Stimulated activated CD4-positive, alpha-beta T cell treated with anti-CD3 and anti-CD28 coated beads, Interleukin-15, amount 100 ng/mL, for 1 hour (primary cell): ENCODE data around the gene MYO19.
"Not testable (repeated sequence)": the region's sequence is repeated elsewhere in the genome, so short reads cannot be mapped to it uniquely, and the experiment has no call there.

Source experiments
- DNase-seq, 2 donors: peaks; one replicate each; pipeline ENCODE4 v3.0.0-alpha.2; 2020; ENCODE audit warnings: low read depth in 1 of 2, low spot score in 1 of 2

The MYO19 gene

GRCh38 chr17:36500745-36501225 is 33.9 kb downstream of the MYO19 start:
- no peak for DNase-seq

GRCh38 chr17:36498560-36499300 is 35.9 kb downstream of the MYO19 start:
- DNase-seq, result no peak

DNA sequence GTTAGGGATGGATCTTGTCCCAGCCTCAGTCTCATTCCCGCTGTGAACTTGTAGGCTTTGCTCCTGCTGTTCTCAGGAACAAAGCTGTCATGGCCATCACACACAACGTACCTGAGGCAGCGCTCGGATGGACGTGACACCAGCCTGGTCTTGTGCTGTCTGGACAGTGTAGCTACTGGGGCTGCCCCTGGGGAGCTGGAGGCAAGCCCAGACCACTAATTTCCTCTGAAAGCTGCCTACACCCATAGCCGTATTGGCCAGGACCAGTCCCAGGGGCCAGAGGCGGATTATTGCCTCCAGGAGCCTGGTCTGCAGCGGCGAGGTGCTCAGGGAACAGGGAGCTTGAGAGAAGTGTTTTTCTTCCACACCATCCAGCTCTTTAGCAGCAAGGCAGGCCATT is 36.5 kb downstream of the MYO19 start:
- DNase-seq, result no peak

- DNase-seq, result no peak
Measured at GRCh38 chr17:36496018-36496789, 38.5 kb downstream of the MYO19 start.

GRCh38 chr17:36495076-36495578 is 39.5 kb downstream of the MYO19 start:
- no peak for DNase-seq

DNA sequence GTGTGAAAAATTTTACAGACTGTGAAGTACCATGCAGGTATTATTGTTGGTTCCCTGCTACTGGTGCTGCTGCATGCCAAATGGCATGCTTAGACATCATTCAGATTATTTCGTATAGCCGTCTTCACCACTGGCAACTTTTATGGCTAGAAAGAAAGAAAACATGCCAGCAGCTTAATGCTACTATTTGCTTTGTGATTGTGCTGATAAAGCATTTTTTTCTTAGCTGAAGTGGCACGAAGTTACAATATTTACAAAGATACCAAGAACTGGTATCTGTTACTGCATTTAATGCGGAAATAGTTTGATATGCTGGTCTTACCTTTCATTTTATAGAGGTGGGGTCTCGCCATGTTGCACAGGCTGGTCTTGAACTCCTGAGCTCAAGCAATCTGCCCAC is 40.0 kb downstream of the MYO19 start:
- no peak for DNase-seq

DNA sequence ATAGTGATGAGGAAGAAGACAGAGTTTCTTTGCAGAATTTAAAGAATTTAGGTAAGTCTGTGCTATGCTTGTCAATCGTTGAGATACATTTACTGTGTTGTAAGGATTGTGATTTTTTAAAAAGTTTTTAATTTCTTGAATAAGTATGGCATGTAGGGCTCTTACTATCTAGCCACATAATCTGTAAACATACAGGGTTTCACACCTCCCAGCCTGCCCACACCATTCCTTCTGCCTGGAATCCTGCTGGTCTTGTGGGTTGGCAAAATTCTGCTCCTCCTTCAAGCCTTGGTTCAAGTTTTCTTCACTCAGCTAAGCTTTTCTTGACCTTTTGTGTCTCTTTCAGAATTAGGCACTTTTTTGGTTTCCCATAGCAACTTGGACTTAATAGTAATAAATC is 40.7 kb downstream of the MYO19 start:
- DNase-seq, result no peak

DNA sequence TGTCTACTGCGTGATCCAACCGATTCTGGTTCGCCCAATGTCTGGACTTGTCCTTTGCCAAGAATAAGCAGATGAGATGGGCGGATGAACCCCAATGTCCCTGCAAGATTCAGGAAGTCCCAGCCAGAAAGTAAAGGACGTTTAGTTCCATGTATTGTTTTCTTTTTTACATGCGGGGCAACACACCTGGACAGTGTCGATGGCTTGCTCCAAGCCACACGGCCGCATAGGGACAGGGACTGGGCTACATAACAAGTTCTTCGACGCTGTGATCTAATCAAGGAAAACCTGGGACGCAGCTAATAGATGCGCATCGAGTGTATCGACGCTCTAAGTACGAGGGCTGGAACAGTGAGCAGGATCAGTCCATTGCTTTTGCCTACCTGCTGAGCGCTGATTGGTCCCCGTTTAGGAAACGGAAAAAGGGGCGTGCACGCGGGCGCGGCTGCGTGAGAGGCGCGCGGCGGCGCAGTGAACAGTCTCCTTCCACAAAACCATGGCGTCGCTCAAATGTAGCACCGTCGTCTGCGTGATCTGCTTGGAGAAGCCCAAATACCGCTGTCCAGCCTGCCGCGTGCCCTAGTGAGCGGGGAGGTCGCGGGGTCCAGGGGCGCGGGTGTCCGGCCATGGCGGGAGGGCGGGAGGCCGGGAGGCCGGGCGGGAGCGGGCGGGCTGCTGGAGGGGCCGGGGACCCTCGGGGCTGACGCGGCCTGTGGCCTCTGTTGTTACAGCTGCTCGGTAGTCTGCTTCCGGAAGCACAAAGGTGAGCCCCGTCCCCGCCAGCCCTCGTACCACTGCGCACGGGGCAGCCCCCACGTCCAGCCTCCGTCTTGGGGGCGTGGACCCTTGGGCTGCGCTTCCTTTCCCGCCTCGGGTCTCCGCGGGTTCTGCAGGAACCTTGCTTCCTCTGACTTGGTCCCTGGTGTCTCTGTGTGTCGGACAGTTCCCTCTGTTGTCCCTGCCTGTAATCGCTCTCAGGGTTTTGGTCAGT is 48.2 kb downstream of the MYO19 start, which contains the start of gene ZNHIT3:
Gene ZNHIT3, plus strand, starts transcription at position 478 of the 991 bp plus-strand sequence. Its CDS starts 19 bp downstream, at position 497.
- peak; percentile 79 to 82 for DNase-seq

- DNase-seq, result no peak
Measured at GRCh38 chr17:36485805-36486203, 48.9 kb downstream of the MYO19 start.

GRCh38 chr17:36485027-36485426 is 49.6 kb downstream of the MYO19 start:
- no peak for DNase-seq

DNA sequence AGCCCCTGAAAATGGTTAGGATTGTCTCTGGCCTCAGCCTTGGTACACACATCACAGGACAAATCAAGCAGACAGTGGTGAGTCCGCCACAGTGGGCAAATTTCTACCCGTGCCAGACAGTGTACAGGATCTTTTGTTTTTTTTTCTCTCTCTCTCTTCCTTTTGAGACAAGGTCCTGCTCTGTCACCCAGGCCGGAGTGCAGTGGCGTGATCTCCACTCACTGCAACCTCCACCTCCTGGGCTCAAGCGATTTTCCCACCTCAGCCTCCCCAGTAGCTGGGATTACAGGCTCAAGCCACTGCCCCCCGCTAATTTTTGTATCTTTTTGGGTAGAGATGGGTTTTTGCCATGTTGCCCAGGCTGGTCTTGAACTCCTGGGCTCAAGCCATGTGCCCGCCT is 50.6 kb downstream of the MYO19 start:
- not testable (repeated sequence) for DNase-seq

DNA sequence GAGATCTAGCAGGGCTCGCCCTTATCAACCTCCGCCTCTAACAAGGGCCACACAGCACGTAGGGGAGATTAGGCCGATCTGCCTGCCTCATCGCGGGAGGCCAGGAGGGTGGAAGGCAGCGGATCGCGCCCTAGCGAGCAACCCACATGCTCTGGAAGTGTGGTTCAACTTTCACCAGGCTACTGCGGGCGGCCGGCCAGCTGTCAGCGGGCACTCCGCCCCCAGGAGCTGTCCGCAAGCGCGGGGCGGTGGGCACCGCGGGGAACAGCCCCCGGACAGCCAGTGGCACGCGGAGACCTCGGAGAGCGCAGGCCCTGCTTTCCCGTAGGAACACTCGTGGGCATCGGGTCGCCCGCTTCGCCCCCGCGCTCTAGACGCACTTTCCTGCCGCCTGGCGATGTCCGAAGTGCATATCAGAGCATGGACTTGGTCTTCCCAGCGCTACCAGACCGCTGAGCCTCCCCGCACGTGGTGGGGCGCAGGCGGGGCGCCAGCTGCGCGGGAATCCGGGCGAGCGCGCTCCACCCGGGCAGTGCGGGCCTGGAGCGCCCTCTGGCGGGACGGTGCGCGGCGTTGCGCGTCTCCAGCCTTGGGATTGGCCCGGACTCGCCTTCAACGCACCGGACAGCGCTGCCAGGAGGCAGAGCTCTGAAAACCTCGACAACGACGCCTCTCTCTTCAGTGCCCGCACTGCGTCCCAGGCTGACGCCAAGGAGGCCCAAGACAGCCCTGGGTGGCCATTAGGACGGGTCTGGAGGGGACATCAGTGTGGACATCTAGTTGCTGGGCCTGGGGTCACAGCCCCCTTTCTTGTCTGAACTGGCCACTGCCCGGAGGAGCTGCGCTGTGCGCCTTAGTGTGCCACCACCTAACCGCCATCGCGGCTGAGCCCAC is 51.8 kb downstream of the MYO19 start:
- DNase-seq, result peak; percentile 57 to 78

- no peak for DNase-seq
Measured at GRCh38 chr17:36481829-36482228, 52.8 kb downstream of the MYO19 start.

DNA sequence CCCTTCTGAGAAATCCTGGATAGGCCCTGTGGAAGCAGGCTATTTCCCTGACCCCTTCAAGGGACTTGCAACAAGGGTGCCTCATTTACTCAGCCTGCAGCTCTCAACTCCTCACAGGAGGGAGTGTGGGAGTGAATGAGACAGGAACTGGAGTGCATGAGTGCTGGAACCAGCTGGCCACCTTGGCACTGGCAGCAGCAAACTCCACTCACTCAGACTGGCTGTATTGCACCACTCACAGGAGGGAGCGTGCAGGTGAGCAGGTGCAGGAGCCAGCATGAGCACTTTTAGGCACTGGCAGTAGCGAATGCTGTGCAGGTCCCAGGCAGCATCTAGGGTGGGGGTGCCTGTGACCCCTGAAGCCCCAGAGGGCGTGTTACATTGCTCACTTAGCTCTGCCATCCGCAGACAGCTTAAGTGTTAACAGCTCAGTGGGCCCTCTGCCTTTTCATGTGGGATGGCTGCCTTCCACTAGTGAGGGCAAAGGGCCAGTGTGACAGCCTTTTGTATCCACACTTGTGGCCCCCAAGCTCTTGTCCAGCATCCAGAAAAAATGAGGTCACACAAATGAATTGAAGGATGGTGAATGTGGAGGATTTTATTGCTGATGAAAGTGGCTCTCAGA is 59.2 kb downstream of the MYO19 start:
- DNase-seq, result no peak

DNA sequence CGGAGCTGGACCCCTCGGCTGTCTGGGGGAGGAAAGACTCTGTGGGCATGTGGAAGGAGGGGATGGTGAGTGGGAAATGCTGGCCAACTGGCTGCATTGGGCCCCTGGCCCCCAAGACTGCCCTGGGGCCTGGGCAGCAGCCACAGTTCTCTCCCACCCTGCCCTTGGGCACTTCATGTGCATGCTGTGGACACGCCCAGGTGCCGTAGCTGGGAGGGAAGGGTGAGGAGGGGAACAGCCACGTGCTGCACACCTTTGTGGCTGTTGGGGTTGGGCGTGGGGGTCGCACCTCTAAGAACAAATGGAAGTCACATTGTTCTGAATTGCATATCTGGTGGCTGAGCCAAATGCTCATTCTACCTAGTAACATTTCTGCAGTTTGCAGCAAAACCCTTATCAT is 60.1 kb downstream of the MYO19 start:
- DNase-seq, result no peak

DNA sequence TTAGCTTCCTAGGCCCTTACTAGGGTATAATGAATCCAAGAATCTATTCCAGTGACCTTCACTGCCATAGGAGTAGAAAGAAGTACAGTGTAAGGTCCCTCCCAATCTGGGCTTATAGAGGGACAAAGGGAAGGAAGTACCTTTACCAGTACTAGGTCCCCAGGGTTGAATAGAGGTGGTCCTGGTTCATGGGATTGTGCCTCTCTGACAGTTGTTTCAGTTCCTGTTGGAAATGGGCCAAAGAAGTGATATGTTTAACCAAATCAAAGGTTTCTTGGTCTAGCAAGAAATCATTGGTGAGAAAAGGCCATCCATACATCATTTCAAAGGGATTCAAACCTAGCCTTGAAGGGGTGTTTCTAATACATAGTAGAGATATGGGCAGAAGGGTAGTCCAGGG is 64.2 kb downstream of the MYO19 start:
- DNase-seq, result no peak

DNA sequence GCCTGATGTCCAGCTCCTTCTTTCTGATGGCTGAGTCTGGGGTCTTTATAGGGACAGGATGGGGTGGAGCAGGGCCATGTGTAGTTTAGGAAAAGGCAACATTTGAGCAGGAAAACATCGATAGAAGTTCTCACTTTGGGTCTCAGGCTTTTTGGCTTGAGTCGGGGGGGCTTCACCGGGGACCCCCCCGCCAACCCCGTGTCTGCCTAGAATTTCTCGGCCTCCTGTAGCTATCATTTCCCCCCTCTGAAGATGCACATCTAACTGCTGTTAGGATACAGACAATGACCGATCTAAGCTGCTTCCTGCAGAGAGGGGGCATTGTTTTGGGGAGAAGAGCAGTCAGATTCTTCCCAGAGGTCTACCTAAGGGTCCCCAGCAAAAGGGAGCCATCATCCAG is 64.9 kb downstream of the MYO19 start:
- no peak for DNase-seq

GRCh38 chr17:36468903-36469635 is 65.6 kb downstream of the MYO19 start:
- no peak for DNase-seq

GRCh38 chr17:36464765-36465088 is 69.9 kb downstream of the MYO19 start:
- DNase-seq, result no peak
